LNCaP clone FGC (cell line): ENCODE measurements around the gene EVC2.

Source experiments
- DNase-seq: peaks from one replicate; pipeline ENCODE4 v3.0.0-alpha.2; 2011; ENCODE audit warnings: low read depth
- H3K4me3 ChIP-seq: 2 replicates; pipeline ENCODE4 v1.5.1; 2011; ENCODE audit warnings: mild to moderate bottlenecking, low read depth, low read length, control low read depth
- CTCF ChIP-seq: IDR thresholded peaks from 2 replicates; pipeline ENCODE4 v1.5.1; 2012; ENCODE audit warnings: mild to moderate bottlenecking; ENCODE audit not compliant: control insufficient read depth, insufficient read depth; ENCODE audit errors: extremely low read depth

EVC2 gene

GRCh38 chr4:5528031-5528436, 180.3 kb downstream of the EVC2 start:
- DNase-seq = no peak
- H3K4me3 ChIP-seq = no peak overlapping the region

DNA sequence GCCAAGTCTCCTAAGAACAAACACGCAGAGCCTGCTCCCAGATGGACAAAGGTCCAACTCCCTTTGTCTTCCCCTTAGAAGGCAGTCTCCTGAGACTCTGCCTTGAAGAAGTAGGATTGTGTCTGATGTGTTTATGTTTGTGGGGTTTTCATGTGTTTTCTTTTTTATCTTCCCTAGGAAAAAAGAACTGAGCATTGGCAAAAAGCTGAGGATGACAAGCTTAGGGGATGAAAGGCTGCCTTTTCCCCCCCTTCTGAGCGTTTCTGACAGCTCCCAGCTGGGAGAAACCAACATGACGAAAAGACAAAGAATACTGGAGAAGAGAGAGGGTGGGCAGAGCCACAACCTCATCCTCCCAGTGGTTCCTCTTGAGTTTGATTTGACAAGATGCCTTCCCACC, 181.1 kb downstream of the EVC2 start:
- TF ChIP-seq CTCF = no peak
- no peak for DNase-seq

More at GRCh38 chr4:5528031-5528436, 180.3 kb downstream of the EVC2 start:
- TF ChIP-seq CTCF = no peak

DNA sequence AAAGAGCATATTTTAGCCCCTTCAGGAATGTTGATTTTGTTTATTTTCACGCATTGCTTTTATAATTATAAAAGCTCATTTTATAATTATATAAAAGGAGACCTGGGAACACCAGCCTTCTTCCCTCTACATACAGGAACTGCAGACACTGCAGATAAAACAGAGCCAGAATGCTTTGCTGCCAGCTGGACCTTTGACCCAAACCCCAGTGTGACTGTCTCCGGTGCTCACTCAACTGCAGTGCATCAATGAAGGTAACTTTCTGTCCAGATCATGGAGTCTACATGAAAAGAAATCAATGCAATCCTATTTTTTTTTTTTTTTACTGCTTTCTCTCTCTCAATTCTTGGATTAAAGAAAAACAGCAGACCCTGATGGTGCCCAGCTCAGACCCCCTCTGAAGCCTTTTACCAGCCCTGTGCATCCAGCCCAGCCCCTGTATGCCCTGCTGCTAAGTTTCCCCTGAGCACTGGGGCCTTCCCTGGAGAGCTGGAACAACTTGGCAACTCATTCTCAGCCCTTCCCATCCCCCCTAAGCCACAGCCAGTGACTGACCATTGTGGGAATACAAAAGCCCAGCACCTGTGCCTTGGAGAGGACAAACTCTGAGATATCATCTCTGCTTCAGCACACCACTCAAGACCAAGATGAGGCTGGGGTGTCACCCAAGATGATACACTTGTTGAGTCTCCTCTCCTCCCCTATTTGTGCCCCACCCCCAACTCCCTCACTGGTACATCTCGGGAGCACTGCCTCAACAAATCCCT, 182.1 kb downstream of the EVC2 start:
- TF ChIP-seq CTCF = no peak
- H3K4me3 ChIP-seq = no peak overlapping the region
- DNase-seq = no peak

More for the DNA sequence above, 181.1 kb downstream of the EVC2 start:
- no peak overlapping the region for H3K4me3 ChIP-seq

- peak; percentile 75 for DNase-seq
- H3K4me3 ChIP-seq = no peak overlapping the region
- no peak for TF ChIP-seq CTCF
Observed at GRCh38 chr4:5524446-5525299, 183.7 kb downstream of the EVC2 start.

DNA sequence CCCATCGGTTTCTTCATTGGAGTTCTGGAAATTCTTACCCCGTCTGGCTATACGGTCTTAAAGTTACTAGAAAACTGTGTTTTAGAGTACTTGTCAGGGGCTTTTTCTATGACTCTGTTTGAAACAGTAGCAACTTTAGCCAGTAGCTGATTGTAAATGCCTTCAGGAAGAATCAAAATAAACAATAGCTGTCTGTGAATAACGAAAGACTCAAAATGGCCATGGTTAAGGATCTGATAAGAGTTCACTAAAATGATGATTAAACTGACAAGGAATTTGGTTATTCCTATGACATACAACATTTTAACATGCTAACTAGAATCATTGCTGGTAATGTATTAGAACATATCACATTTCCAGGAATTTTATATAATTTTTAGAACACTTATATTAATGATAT, 191.0 kb downstream of the EVC2 start:
- TF ChIP-seq CTCF = no peak
- DNase-seq = no peak
- H3K4me3 ChIP-seq = no peak overlapping the region

DNA sequence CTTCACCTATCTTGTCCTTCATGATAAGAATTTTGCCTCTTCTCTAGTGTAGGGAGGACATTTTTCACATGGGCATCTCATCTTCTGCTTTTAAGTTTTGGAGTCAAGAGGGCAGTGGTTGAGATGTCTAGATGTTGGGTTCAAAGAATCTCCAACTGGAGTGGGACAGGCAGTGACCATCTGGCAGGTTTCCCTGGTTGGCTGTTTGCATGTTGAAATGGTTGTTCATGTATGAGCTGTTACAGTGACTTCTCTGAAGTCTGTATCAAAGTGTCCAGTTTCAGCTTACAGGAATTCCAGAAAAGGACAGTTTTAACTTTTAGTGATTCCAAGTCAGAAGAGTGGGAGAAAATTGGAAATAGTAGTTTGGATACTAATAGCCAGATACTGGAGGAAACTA, 192.7 kb downstream of the EVC2 start:
- DNase-seq = no peak
- TF ChIP-seq CTCF = no peak
- H3K4me3 ChIP-seq = no peak overlapping the region
